Omental fat pad (tissue), 4 donors: Measurements from ENCODE around the gene LRP2. TPM values are rescaled to one million over a fixed set of nuclear protein-coding genes. Genes with fewer than 3 reads are reported as not detected.
"Not testable (repeated sequence)": the region's sequence is repeated elsewhere in the genome, so short reads cannot be mapped to it uniquely, and the experiment has no call there.

ENCODE experiments used
- ATAC-seq: fragments of 150-250 bp; one replicate; pipeline ENCODE4 v1.9.1; 2016; ENCODE audit warnings: mild to moderate bottlenecking, moderate library complexity; ENCODE audit not compliant: low FRiP score
- DNase-seq: peaks from one replicate; pipeline ENCODE4 v3.0.0-alpha.2; 2019; ENCODE audit warnings: low spot score
- CTCF ChIP-seq, 3 donors: fragments of 450-650 bp; IDR thresholded peaks; one replicate each; pipeline ENCODE4 v1.5.1; 2016 to 2017; ENCODE audit warnings: antibody characterized with exemption in 3 of 3, mild to moderate bottlenecking in 3 of 3, moderate library complexity in 2 of 3
- total RNA-seq, 4 donors: library from RNA; depleted of rRNA; stranded (reverse); fragments of >200 nt; gene quantifications; one replicate each; pipeline ENCODE4 v1.1.0, GENCODE V29; 2016

The LRP2 gene
- total RNA-seq, 4 donors from 2014 or later, result 12.2 to 58.3 (median 14.1) TPM; not detected in 1

- no peak for TF ChIP-seq CTCF (IDR thresholded peaks at IDR 0.05)
- DNase-seq, result no peak
- no peak for ATAC-seq
Observed at GRCh38 chr2:169286624-169287231, 75.6 kb downstream of the LRP2 start.

- DNase-seq (no peak), ATAC-seq (no peak)
- TF ChIP-seq CTCF (IDR thresholded peaks at IDR 0.05), result no peak
Observed at GRCh38 chr2:169285531-169286235, 76.7 kb downstream of the LRP2 start.

GRCh38 chr2:169280502-169280901 is 81.8 kb downstream of the LRP2 start:
- no peak for TF ChIP-seq CTCF (IDR thresholded peaks at IDR 0.05)
- ATAC-seq (no peak), DNase-seq (no peak)

DNA sequence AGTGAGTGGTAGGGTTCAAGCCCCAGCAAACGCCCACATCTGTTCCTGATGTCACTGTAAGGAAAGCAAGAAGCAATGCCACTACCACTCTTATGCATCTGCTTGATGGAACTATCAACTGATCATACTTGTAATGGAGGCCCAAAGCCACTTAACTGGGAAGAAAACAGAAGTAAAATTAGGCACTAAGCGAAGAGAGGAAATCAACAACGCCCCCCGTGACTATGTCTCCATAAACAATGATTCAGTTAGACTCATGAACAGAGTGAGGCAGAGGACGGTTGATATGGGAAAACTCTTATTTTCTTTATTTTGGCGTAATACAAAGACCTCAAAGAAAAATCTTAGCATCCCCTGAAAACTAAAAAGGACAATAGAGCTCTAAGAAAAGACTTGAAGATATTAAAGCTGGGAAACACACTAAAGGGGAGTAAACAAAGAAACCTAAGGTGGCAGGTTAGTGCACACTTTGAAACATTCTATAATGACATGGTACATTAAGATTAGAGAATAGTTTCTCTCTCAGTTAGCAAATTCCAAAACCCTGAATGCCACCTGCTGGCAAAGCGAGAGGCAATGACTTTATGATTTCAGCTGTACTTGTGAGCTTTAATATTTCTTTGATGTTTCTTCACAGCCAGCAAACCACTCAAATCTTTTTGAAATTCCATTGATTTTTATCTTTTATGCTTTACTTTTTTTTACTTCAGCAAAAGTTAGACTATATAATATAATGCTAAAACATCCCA is 86.5 kb downstream of the LRP2 start:
- no peak for ATAC-seq
- no peak for TF ChIP-seq CTCF (IDR thresholded peaks at IDR 0.05)
- DNase-seq, result no peak

DNA sequence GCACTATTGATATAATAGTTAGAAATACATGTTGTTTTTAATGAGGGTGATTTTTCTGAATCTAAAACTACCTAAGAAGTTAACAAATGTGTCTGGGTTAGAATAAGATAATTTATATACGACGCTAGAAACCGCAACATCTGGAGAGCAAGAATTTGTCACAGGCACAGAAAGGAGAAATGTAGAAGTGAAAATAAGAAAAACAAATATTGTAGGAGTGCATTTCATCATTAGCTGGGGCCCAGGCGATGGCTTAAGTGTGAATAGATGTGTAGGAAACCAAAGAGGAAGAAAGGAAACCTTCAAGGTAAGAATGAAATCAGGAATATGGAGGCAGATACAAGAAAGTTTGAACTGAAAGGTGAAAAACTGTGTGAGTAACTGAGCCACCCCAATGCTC is 90.3 kb downstream of the LRP2 start:
- no peak for DNase-seq
- no peak for ATAC-seq
- TF ChIP-seq CTCF (IDR thresholded peaks at IDR 0.05), result no peak

- DNase-seq, ATAC-seq: not testable (repeated sequence)
Observed at GRCh38 chr2:169270574-169270973, 91.8 kb downstream of the LRP2 start.

DNA sequence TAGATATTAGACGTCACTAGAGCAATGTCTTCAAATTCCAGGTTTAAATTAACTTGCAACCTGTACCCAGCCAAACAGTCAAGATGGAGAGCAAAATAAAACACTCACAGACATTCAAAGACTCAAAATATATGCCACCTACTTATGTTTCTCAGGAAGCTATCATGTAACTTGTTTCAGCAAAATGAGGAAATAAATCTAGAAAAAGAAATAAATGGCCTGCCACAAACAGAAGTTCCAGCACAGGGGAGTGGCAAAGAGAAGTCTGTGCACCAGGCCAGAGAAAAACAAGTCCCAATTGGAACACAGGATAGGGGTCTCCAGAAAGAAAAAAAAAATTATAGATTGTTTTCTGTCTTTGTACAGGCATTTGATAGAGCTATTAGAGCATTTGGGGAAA is 96.7 kb downstream of the LRP2 start:
- no peak for DNase-seq
- no peak for TF ChIP-seq CTCF (IDR thresholded peaks at IDR 0.05)
- ATAC-seq, result no peak
